Osteoblast (primary cell): ENCODE results near the gene MRPL36. TPM values are rescaled to one million over a fixed set of nuclear protein-coding genes. Genes with fewer than 3 reads are reported as not detected.

Experiments
- DNase-seq: peaks from one replicate; pipeline ENCODE4 v3.0.0; 2011; ENCODE audit warnings: low spot score, mixed read lengths; ENCODE audit not compliant: insufficient read length; ENCODE audit errors: missing footprints
- H2AFZ ChIP-seq: 2 replicates; pipeline ENCODE4 v1.6.0; 2011; ENCODE audit warnings: mild to moderate bottlenecking, low read length
- H3K27ac ChIP-seq: 2 replicates; pipeline ENCODE4 v1.5.1; 2011; ENCODE audit warnings: mild to moderate bottlenecking, low read depth, low read length, moderate library complexity
- H3K27me3 ChIP-seq: 2 replicates; pipeline ENCODE4 v1.6.0; 2012; ENCODE audit warnings: mild to moderate bottlenecking, control low read depth, inconsistent platforms, low read length, moderate library complexity; ENCODE audit not compliant: insufficient read depth
- H3K36me3 ChIP-seq: 2 replicates; pipeline ENCODE4 v1.5.1; 2011; ENCODE audit warnings: mild to moderate bottlenecking, low read length, control low read depth, moderate library complexity; ENCODE audit not compliant: insufficient read depth
- H3K4me1 ChIP-seq: 2 replicates; pipeline ENCODE4 v1.5.1; 2011; ENCODE audit warnings: mild to moderate bottlenecking, low read length, control low read depth, moderate library complexity; ENCODE audit not compliant: insufficient read depth
- H3K4me2 ChIP-seq: 2 replicates; pipeline ENCODE4 v1.6.0; 2011; ENCODE audit warnings: mild to moderate bottlenecking, low read length; ENCODE audit not compliant: insufficient read depth
- H3K4me3 ChIP-seq: fragments of 200-600 bp; sonication (generic); 3 replicates; pipeline ENCODE4 v1.5.1; 2012; ENCODE audit warnings: mild to moderate bottlenecking, low read length, inconsistent platforms; ENCODE audit not compliant: insufficient read depth
- H3K79me2 ChIP-seq: 2 replicates; pipeline ENCODE4 v1.6.0; 2012; ENCODE audit warnings: mild to moderate bottlenecking, low read length, control low read depth, inconsistent platforms; ENCODE audit not compliant: insufficient read depth
- H3K9me3 ChIP-seq: 2 replicates; pipeline ENCODE4 v1.5.1; 2011; ENCODE audit warnings: low read depth, low read length, control low read depth
- H4K20me1 ChIP-seq: 2 replicates; pipeline ENCODE4 v1.6.0; 2012; ENCODE audit warnings: mild to moderate bottlenecking, low read length, control low read depth; ENCODE audit not compliant: insufficient read depth
- CTCF ChIP-seq: IDR thresholded peaks from 2 replicates; pipeline ENCODE4 v1.5.1; 2011; ENCODE audit warnings: mild to moderate bottlenecking, low read depth, low read length, moderate library complexity; ENCODE audit errors: extremely low read depth
- total RNA-seq: library from RNA; depleted of rRNA; stranded (reverse); fragments of >200 nt; gene quantifications from 2 replicates; pipeline ENCODE4 v1.2.3, GENCODE V29; 2012

MRPL36 gene
- total RNA-seq, 1 donor = 35.1 TPM

DNA sequence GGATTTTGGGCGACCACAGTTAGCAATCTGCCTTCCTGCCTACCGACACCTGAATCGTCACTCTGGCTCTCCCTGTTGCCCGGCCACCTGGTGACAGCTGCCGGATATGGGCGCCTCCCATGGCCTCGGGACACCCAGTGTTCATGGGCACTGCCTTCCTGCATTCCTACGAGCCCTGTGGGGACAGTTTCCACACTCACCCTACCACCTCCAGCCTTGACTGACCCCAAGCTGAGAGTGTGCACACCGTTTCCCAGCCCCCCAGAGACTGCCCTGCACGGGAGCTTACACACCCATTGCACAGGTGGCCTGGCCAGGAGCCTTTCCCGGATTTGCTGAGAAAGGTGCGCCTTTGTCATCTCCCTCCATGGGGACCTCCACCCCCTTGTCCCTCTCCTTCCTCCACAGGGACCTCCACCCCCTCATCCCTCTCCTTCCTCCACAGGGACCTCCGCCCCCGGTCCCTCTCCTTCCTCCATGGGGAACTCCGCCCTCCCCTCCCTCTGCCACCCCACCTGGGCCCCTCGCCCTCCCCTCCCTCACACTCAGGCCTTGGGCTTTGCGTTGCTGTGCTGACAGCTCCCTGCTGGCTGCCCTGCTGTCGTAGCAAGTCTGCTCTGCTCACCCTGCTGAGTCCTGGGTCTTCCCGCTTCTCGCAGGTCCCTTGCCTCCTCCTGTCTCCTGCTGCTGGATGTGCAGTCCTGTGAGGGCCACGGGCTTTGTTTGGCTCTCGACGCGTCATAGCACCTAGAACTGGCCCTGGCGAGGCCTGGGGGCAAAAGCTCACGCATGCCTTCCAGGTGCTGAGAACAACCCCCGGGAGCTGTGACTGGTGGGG, 48.4 kb downstream of the MRPL36 start:
- Histone ChIP-seq H3K27ac (no peak overlapping the region), H3K9me3 (no peaks in the 10 kb centered on the region), H3K4me2 (no peak overlapping the region), H3K4me1 (no peaks in the 10 kb centered on the region), H3K79me2 (no peaks in the 10 kb centered on the region), H3K27me3 (peaks cover 4% of the 10 kb centered on the region), H3K4me3 (no peak overlapping the region), H4K20me1 (no peaks in the 10 kb centered on the region), H2AFZ (no peak overlapping the region), H3K36me3 (no peaks in the 10 kb centered on the region)
- peak; percentile 77 for DNase-seq
- TF ChIP-seq CTCF = no peak

- TF ChIP-seq CTCF = no peak
- Histone ChIP-seq H3K27me3 (no peaks in the 10 kb centered on the region), H3K27ac (no peak overlapping the region), H3K4me2 (no peak overlapping the region), H3K36me3 (no peaks in the 10 kb centered on the region), H3K79me2 (no peaks in the 10 kb centered on the region), H3K9me3 (no peaks in the 10 kb centered on the region), H3K4me3 (no peak overlapping the region), H2AFZ (no peak overlapping the region), H4K20me1 (no peaks in the 10 kb centered on the region), H3K4me1 (no peaks in the 10 kb centered on the region)
- DNase-seq = peak; percentile 29
Observed at GRCh38 chr5:1750469-1750868, 49.2 kb downstream of the MRPL36 start.

DNA sequence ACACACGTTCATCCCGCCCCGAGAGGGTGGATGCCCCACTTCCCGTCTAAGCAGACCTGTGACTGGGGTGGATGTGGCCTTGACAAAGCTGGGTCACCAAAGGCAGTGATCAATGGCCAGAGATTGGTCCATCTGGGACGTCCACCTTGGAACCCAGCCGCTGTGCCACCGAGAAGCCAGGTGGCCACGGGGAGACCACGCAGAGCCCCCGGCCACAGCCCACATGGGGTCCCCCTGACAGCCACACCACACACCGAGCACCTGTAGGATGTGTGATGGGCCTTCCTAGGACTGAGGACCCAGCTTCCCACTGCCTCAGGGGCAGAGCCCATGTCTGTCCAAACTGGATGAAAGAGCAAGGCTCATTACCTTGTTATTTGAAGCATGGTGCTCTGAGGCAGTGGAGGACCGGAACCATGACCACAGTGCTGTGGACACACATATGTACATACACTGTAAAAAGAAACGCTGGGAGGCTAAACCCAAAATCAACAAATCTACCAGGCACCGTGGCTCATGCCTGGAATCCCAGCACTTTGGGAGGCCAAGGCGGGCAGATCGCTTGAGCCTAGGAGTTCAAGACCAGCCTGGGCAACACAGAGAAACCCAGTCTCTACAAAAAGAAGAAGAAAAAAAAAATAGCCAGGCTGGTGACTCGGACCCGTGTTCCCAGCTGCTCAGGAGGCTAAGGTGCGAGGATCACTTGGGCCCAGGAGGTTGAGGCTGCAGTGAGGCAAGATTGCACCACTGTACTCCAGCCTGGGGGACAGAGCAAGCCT, 50.1 kb downstream of the MRPL36 start:
- no peak for TF ChIP-seq CTCF
- Histone ChIP-seq H3K36me3 (no peaks in the 10 kb centered on the region), H3K27me3 (no peaks in the 10 kb centered on the region), H3K4me3 (no peak overlapping the region), H3K27ac (no peak overlapping the region), H3K4me2 (no peak overlapping the region), H4K20me1 (no peaks in the 10 kb centered on the region), H3K9me3 (no peaks in the 10 kb centered on the region), H3K79me2 (no peaks in the 10 kb centered on the region), H3K4me1 (no peaks in the 10 kb centered on the region), H2AFZ (no peak overlapping the region)
- DNase-seq = peak; percentile 43

GRCh38 chr5:1748845-1749244, 50.8 kb downstream of the MRPL36 start:
- H2AFZ ChIP-seq = no peak overlapping the region
- no peaks in the 10 kb centered on the region for H4K20me1 ChIP-seq
- TF ChIP-seq CTCF = no peak
- H3K36me3 ChIP-seq = no peaks in the 10 kb centered on the region
- no peak overlapping the region for H3K4me3 ChIP-seq
- no peak for DNase-seq
- H3K4me1 ChIP-seq = no peaks in the 10 kb centered on the region
- no peaks in the 10 kb centered on the region for H3K27me3 ChIP-seq
- H3K9me3 ChIP-seq = no peaks in the 10 kb centered on the region
- H3K27ac ChIP-seq = no peak overlapping the region
- H3K4me2 ChIP-seq = no peak overlapping the region
- no peaks in the 10 kb centered on the region for H3K79me2 ChIP-seq
